Brain microvascular endothelial cell (primary cell): ENCODE data around the gene MSRB1.

ENCODE experiments used
- DNase-seq: peaks from one replicate; pipeline ENCODE4 v3.0.0-alpha.2; 2020
- H3K27ac ChIP-seq: fragments of 250-450 bp; sonication (Bioruptor Pico); 2 replicates; pipeline ENCODE4 v1.5.1; 2020; ENCODE audit warnings: mild to moderate bottlenecking, moderate library complexity
- H3K27me3 ChIP-seq: fragments of 250-450 bp; sonication (Bioruptor Pico); replicated peaks from 2 replicates; pipeline ENCODE4 v1.5.1; 2020; ENCODE audit warnings: mild to moderate bottlenecking
- H3K36me3 ChIP-seq: fragments of 250-450 bp; sonication (Bioruptor Pico); replicated peaks from 2 replicates; pipeline ENCODE4 v1.5.1; 2020; ENCODE audit warnings: mild to moderate bottlenecking
- H3K4me3 ChIP-seq: 2 replicates; pipeline ENCODE4 v1.5.1; 2011; ENCODE audit warnings: low read depth, mild to moderate bottlenecking, control low read depth, low read length, moderate library complexity
- CTCF ChIP-seq: IDR thresholded peaks from 2 replicates; pipeline ENCODE4 v1.5.1; 2011; ENCODE audit warnings: low read depth, mild to moderate bottlenecking, moderate library complexity, low read length, control low read depth, inconsistent platforms; ENCODE audit errors: missing control alignments
- in situ Hi-C: cut with HindIII; loops from 2 replicates; pipeline ENCODE4 v1.10.0; 2017; ENCODE audit warnings: low sequenced_read_pairs, low pct_ligation_motif_present

MSRB1 gene

GRCh38 chr16:1890708-1891050, 52.3 kb downstream of the MSRB1 start:
- in situ Hi-C loops, result no loop called here
- Histone ChIP-seq H3K4me3 (no peak overlapping the region), H3K27me3 (peaks cover 7% of the 10 kb centered on the region), H3K36me3 (no peaks in the 10 kb centered on the region), H3K27ac (no peak overlapping the region)
- TF ChIP-seq CTCF, result no peak
- DNase-seq, result no peak

GRCh38 chr16:1890024-1890707, 52.8 kb downstream of the MSRB1 start:
- H3K4me3 ChIP-seq, result no peak overlapping the region
- DNase-seq, result no peak
- TF ChIP-seq CTCF, result no peak
- peaks cover 7% of the 10 kb centered on the region for H3K27me3 ChIP-seq
- no peaks in the 10 kb centered on the region for H3K36me3 ChIP-seq
- no peak overlapping the region for H3K27ac ChIP-seq
- in situ Hi-C loops, result no loop called here
